Fibroblast of lung (primary cell): ENCODE results near the gene FAM222B. TPM values are rescaled to one million over a fixed set of nuclear protein-coding genes. Genes with fewer than 3 reads are reported as not detected.

Experiments
- DNase-seq, 2 donors: peaks; one replicate each; pipeline versions ENCODE4 v3.0.0 to v3.0.0-alpha.2; 2010; ENCODE audit warnings: low read depth in 2 of 2
- H2AFZ ChIP-seq: 2 replicates; pipeline ENCODE4 v1.5.1; 2012; ENCODE audit warnings: low read length, control low read depth, inconsistent platforms
- H3K27ac ChIP-seq: 2 replicates; pipeline ENCODE4 v1.5.1; 2011; ENCODE audit warnings: low read length, control low read depth; ENCODE audit not compliant: insufficient read depth
- H3K27me3 ChIP-seq: 2 replicates; pipeline ENCODE4 v1.5.1; 2011; ENCODE audit warnings: mild to moderate bottlenecking, low read length; ENCODE audit not compliant: control insufficient read depth, insufficient read depth
- H3K36me3 ChIP-seq: 2 replicates; pipeline ENCODE4 v1.5.1; 2011; ENCODE audit warnings: low read length; ENCODE audit not compliant: control insufficient read depth, insufficient read depth
- H3K4me1 ChIP-seq: 2 replicates; pipeline ENCODE4 v1.5.1; 2011; ENCODE audit warnings: low read length; ENCODE audit not compliant: control insufficient read depth, insufficient read depth; ENCODE audit errors: extremely low read depth
- H3K4me2 ChIP-seq: 2 replicates; pipeline ENCODE4 v1.5.1; 2011; ENCODE audit warnings: low read length, control low read depth; ENCODE audit not compliant: insufficient read depth; ENCODE audit errors: extremely low read depth
- H3K4me3 ChIP-seq, 4 experiments: fragments of 200-600 bp in 1 of 4; sonication (generic) in 1 of 4; replicated peaks in 1 of 4; 2 replicates each; pipeline ENCODE4 v1.5.1; 2011 to 2016; ENCODE audit warnings: low read length in 4 of 4, low read depth in 3 of 4, mild to moderate bottlenecking in 3 of 4, control low read depth in 2 of 4, inconsistent platforms in 1 of 4, mixed read lengths in 1 of 4; ENCODE audit not compliant: insufficient read depth in 1 of 4; ENCODE audit errors: control extremely low read depth in 1 of 4
- H3K79me2 ChIP-seq: 2 replicates; pipeline ENCODE4 v1.5.1; 2012; ENCODE audit warnings: mild to moderate bottlenecking, low read length, inconsistent platforms; ENCODE audit not compliant: control insufficient read depth, insufficient read depth
- H3K9ac ChIP-seq: 2 replicates; pipeline ENCODE4 v1.5.1; 2011; ENCODE audit warnings: mild to moderate bottlenecking, low read length, control low read depth; ENCODE audit not compliant: insufficient read depth
- H3K9me3 ChIP-seq: 2 replicates; pipeline ENCODE4 v1.5.1; 2012; ENCODE audit warnings: low read depth, low read length; ENCODE audit not compliant: control insufficient read depth, insufficient read depth
- H4K20me1 ChIP-seq: 2 replicates; pipeline ENCODE4 v1.5.1; 2011; ENCODE audit warnings: low read length; ENCODE audit not compliant: control insufficient read depth, insufficient read depth; ENCODE audit errors: extremely low read depth
- EZH2 ChIP-seq: IDR thresholded peaks from 2 replicates; pipeline ENCODE4 v1.5.1; 2012; ENCODE audit warnings: low read length, control low read depth, mild to moderate bottlenecking; ENCODE audit errors: missing control alignments
- polyA plus RNA-seq, 2 donors: library from polyadenylated mRNA; depleted of rRNA in 1 of 2; stranded (reverse) in 1 of 2; unstranded in 1 of 2; fragments of >200 nt; gene quantifications; 2 replicates each; pipeline ENCODE4 v1.2.1, GENCODE V29; 2011 to 2012; ENCODE audit warnings: missing spikeins in 1 of 2
- total RNA-seq: library from RNA; depleted of rRNA; stranded (reverse); fragments of >200 nt; gene quantifications from 2 replicates; pipeline ENCODE4 v1.2.1, GENCODE V29; 2014
- TF ChIP-seq, protein P1 (sequence below), 2 donors: IDR thresholded peaks in 1 of 2; conservative IDR thresholded peaks in 1 of 2; 1 replicate in 1 of 2; 2 replicates in 1 of 2; pipeline ENCODE4 v1.5.1; 2011 to 2012; ENCODE audit warnings: low read length in 2 of 2, control low read depth in 1 of 2, inconsistent platforms in 1 of 2, low read depth in 1 of 2, mild to moderate bottlenecking in 1 of 2

Gene FAM222B
- total and polyA plus RNA-seq, 2 donors (not counting 1 experiment from before 2014, with no cell fraction given), result 2.8 to 9.0 TPM

DNA sequence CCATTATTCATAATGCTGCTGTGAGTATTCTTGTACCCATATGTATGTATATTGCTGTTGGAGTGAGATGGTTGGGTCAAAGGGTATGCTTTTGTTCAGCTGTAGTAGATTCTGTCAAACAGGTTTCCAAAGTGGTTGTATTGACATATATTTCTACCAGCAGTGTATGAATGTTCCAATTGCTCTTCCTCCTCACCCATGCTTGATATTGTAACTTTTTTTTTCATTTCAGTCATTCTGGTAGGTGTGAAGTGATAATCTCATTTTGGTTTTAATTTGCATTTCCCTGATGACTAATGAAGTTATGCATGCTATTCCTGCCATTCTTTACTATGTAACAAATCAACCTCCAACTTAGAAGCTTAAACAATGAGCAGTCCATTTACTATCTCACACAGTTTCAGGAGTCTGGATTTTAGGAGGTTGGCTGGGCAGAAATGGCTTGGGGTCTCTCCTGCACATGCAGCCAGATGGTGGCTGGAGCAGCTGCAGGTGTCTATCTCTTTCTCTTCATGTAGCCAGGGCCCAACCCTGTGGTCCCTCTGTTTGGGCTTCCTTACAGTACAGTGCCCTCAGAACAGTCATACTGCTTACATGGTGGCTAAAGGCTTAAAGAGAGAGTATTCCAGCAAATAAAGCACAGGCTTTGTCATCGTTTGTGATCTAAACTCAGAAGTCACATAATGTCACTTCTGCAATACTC is 33.4 kb upstream of the FAM222B start:
- no peak for DNase-seq
- Histone ChIP-seq H3K36me3 (peaks cover 13% of the 10 kb centered on the region), H3K4me3 (no peak overlapping the region), H3K27ac (no peak overlapping the region), H3K9me3 (no peaks in the 10 kb centered on the region), H2AFZ (no peak overlapping the region), H3K4me1 (no peaks in the 10 kb centered on the region), H3K4me2 (no peak overlapping the region), H3K27me3 (no peaks in the 10 kb centered on the region), H3K9ac (no peak overlapping the region), H3K79me2 (no peaks in the 10 kb centered on the region), H4K20me1 (no peaks in the 10 kb centered on the region)
- TF ChIP-seq, protein P1, sequence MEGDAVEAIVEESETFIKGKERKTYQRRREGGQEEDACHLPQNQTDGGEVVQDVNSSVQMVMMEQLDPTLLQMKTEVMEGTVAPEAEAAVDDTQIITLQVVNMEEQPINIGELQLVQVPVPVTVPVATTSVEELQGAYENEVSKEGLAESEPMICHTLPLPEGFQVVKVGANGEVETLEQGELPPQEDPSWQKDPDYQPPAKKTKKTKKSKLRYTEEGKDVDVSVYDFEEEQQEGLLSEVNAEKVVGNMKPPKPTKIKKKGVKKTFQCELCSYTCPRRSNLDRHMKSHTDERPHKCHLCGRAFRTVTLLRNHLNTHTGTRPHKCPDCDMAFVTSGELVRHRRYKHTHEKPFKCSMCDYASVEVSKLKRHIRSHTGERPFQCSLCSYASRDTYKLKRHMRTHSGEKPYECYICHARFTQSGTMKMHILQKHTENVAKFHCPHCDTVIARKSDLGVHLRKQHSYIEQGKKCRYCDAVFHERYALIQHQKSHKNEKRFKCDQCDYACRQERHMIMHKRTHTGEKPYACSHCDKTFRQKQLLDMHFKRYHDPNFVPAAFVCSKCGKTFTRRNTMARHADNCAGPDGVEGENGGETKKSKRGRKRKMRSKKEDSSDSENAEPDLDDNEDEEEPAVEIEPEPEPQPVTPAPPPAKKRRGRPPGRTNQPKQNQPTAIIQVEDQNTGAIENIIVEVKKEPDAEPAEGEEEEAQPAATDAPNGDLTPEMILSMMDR (conservative IDR thresholded peaks at IDR 0.05 in 1 of 2, IDR thresholded peaks at IDR 0.05 in 1 of 2; ENCODE audit: low read depth in 1 of 2, low read length in 2 of 2), result no peak
- TF ChIP-seq EZH2, result no peak

- Histone ChIP-seq H4K20me1 (no peaks in the 10 kb centered on the region), H3K36me3 (peaks cover 4% of the 10 kb centered on the region), H3K27me3 (no peaks in the 10 kb centered on the region), H3K79me2 (no peaks in the 10 kb centered on the region), H3K4me2 (no peak overlapping the region), H3K4me1 (no peaks in the 10 kb centered on the region), H3K9ac (no peak overlapping the region), H3K9me3 (no peaks in the 10 kb centered on the region), H3K4me3 (no peak overlapping the region), H3K27ac (no peak overlapping the region), H2AFZ (no peak overlapping the region)
- DNase-seq, result no peak
- TF ChIP-seq, protein P1 (conservative IDR thresholded peaks at IDR 0.05 in 1 of 2, IDR thresholded peaks at IDR 0.05 in 1 of 2; ENCODE audit: low read depth in 1 of 2, low read length in 2 of 2), result no peak
- no peak for TF ChIP-seq EZH2
Measured at GRCh38 chr17:28874750-28875149, 32.2 kb upstream of the FAM222B start.

GRCh38 chr17:28873839-28874238 is 31.2 kb upstream of the FAM222B start:
- H3K9me3 ChIP-seq, result no peaks in the 10 kb centered on the region
- H3K79me2 ChIP-seq, result no peaks in the 10 kb centered on the region
- no peak overlapping the region for H3K27ac ChIP-seq
- H2AFZ ChIP-seq, result no peak overlapping the region
- DNase-seq, result no peak
- no peaks in the 10 kb centered on the region for H4K20me1 ChIP-seq
- no peaks in the 10 kb centered on the region for H3K36me3 ChIP-seq
- H3K27me3 ChIP-seq, result no peaks in the 10 kb centered on the region
- no peak overlapping the region for H3K9ac ChIP-seq
- TF ChIP-seq EZH2, result no peak
- TF ChIP-seq, protein P1 (conservative IDR thresholded peaks at IDR 0.05 in 1 of 2, IDR thresholded peaks at IDR 0.05 in 1 of 2; ENCODE audit: low read depth in 1 of 2, low read length in 2 of 2), result no peak
- no peak overlapping the region for H3K4me2 ChIP-seq
- H3K4me3 ChIP-seq, result no peak overlapping the region
- no peaks in the 10 kb centered on the region for H3K4me1 ChIP-seq
